ENCODE measurements around the gene NEK6.

DNA sequence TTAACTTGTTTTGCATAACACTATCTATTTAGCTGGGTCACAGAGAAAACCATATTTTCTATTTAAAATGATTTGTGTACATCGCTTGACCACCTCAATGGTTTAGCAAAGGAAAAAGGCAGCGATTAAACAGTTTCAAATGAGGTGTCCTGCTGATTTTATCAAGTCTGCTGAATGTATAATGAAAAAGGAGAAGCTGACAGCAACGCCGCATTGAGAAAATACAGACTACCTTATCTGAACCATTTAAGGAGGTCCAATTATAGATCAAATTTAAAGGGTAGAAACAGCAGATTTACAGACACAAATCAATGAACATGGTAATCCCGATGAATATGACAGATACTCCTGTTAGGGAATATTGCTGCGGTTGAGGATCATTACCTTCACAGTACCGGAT is 127.9 kb downstream of the NEK6 start:
- TF ChIP-seq, protein P1, sequence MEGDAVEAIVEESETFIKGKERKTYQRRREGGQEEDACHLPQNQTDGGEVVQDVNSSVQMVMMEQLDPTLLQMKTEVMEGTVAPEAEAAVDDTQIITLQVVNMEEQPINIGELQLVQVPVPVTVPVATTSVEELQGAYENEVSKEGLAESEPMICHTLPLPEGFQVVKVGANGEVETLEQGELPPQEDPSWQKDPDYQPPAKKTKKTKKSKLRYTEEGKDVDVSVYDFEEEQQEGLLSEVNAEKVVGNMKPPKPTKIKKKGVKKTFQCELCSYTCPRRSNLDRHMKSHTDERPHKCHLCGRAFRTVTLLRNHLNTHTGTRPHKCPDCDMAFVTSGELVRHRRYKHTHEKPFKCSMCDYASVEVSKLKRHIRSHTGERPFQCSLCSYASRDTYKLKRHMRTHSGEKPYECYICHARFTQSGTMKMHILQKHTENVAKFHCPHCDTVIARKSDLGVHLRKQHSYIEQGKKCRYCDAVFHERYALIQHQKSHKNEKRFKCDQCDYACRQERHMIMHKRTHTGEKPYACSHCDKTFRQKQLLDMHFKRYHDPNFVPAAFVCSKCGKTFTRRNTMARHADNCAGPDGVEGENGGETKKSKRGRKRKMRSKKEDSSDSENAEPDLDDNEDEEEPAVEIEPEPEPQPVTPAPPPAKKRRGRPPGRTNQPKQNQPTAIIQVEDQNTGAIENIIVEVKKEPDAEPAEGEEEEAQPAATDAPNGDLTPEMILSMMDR (IDR thresholded peaks at IDR 0.05; ENCODE audit: low read depth, low read length, poor library complexity, severe bottlenecking): no peak
- no peak for TF ChIP-seq EZH2phosphoT487 (IDR thresholded peaks at IDR 0.05; ENCODE audit: borderline replicate concordance, low read length)
